ENCODE measurements around the gene EPB41L2.

DNA sequence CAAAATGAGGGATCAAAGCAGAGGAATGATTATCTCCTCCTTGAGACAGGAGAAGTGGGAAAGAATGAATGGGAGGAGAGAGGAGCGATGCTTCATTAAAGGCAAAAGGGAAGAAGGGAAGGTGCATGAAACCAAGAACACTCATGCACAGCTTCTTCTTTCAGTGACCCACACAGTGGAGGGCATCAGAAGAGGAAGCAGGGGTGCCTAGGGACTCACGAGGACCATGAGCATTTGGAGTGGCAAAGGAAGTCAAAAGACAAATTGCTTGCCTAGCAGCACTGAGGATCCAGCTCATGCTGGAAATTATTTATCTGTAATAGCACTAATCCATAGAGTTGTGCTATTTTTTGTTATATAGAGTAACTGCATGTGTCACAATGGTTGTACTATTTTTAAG lies 169.8 kb downstream of the EPB41L2 start:
- TF ChIP-seq EZH2phosphoT487 (IDR thresholded peaks at IDR 0.05; ENCODE audit: low read depth, severe bottlenecking, unreplicated experiment) = no peak
- TF ChIP-seq, protein P1, sequence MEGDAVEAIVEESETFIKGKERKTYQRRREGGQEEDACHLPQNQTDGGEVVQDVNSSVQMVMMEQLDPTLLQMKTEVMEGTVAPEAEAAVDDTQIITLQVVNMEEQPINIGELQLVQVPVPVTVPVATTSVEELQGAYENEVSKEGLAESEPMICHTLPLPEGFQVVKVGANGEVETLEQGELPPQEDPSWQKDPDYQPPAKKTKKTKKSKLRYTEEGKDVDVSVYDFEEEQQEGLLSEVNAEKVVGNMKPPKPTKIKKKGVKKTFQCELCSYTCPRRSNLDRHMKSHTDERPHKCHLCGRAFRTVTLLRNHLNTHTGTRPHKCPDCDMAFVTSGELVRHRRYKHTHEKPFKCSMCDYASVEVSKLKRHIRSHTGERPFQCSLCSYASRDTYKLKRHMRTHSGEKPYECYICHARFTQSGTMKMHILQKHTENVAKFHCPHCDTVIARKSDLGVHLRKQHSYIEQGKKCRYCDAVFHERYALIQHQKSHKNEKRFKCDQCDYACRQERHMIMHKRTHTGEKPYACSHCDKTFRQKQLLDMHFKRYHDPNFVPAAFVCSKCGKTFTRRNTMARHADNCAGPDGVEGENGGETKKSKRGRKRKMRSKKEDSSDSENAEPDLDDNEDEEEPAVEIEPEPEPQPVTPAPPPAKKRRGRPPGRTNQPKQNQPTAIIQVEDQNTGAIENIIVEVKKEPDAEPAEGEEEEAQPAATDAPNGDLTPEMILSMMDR (IDR thresholded peaks at IDR 0.05; ENCODE audit: poor library complexity) = no peak
